ENCODE measurements around the gene TNFSF10.

GRCh38 chr3:172525116-172525613 lies 1.9 kb upstream of the TNFSF10 start:
- TF ChIP-seq POLR2A (IDR thresholded peaks at IDR 0.05; ENCODE audit: low read length): no peak
- no peak for TF ChIP-seq GATA1 (IDR thresholded peaks at IDR 0.05; ENCODE audit: low read depth, low read length)
